H9 (cell line): ENCODE data around the gene MRPL30. TPM values are rescaled to one million over a fixed set of nuclear protein-coding genes. Genes with fewer than 3 reads are reported as not detected.

Source experiments
- DNase-seq: peaks from one replicate; pipeline ENCODE4 v3.0.0-alpha.2; 2017
- H2AFZ ChIP-seq: one replicate; pipeline ENCODE4 v1.6.1; 2013; ENCODE audit warnings: mild to moderate bottlenecking, low read length, control low read depth, moderate library complexity
- H2AK5ac ChIP-seq: 2 replicates; pipeline ENCODE4 v1.6.1; 2013; ENCODE audit warnings: low read length, control low read depth, mixed read lengths; ENCODE audit not compliant: insufficient read length
- H2BK120ac ChIP-seq: one replicate; pipeline ENCODE4 v1.6.1; 2013; ENCODE audit warnings: low read depth, mild to moderate bottlenecking, low read length, control low read depth, inconsistent platforms; ENCODE audit not compliant: poor library complexity, severe bottlenecking
- H2BK12ac ChIP-seq: 2 replicates; pipeline ENCODE4 v1.6.1; 2013; ENCODE audit warnings: low read length, control low read depth, mixed read lengths, low read depth; ENCODE audit not compliant: insufficient read length
- H2BK15ac ChIP-seq: 2 replicates; pipeline ENCODE4 v1.6.1; 2013; ENCODE audit warnings: low read depth, low read length, control low read depth
- H2BK20ac ChIP-seq: one replicate; pipeline ENCODE4 v1.6.1; 2013; ENCODE audit warnings: low read depth, mild to moderate bottlenecking, low read length, control low read depth, inconsistent platforms; ENCODE audit not compliant: poor library complexity, severe bottlenecking
- H2BK5ac ChIP-seq: 2 replicates; pipeline ENCODE4 v1.6.1; 2013; ENCODE audit warnings: low read length, control low read depth, mixed read lengths; ENCODE audit not compliant: insufficient read length
- H3K14ac ChIP-seq: 2 replicates; pipeline ENCODE4 v1.6.1; 2013; ENCODE audit warnings: low read length, control low read depth; ENCODE audit not compliant: insufficient read depth
- H3K18ac ChIP-seq: 2 replicates; pipeline ENCODE4 v1.6.1; 2013; ENCODE audit warnings: low read depth, mild to moderate bottlenecking, mixed read lengths, low read length, control low read depth; ENCODE audit not compliant: insufficient read length
- H3K23ac ChIP-seq: 2 replicates; pipeline ENCODE4 v1.6.1; 2013; ENCODE audit warnings: low read length, control low read depth, mixed read lengths, low read depth; ENCODE audit not compliant: insufficient read length
- H3K23me2 ChIP-seq: 2 replicates; pipeline ENCODE4 v1.6.1; 2013; ENCODE audit warnings: low read depth, mild to moderate bottlenecking, mixed read lengths, low read length, control low read depth; ENCODE audit not compliant: insufficient read length, poor library complexity, severe bottlenecking
- H3K27ac ChIP-seq: 2 replicates; pipeline ENCODE4 v1.5.1; 2013; ENCODE audit warnings: low read length, control low read depth, mixed read lengths, low read depth; ENCODE audit not compliant: insufficient read length
- H3K27me3 ChIP-seq: 2 replicates; pipeline ENCODE4 v1.6.1; 2013; ENCODE audit warnings: low read length, control low read depth, inconsistent platforms; ENCODE audit not compliant: insufficient read depth
- H3K4ac ChIP-seq: 2 replicates; pipeline ENCODE4 v1.6.1; 2013; ENCODE audit warnings: low read depth, mild to moderate bottlenecking, control low read depth, inconsistent platforms, low read length, moderate library complexity
- H3K4me1 ChIP-seq: 2 replicates; pipeline ENCODE4 v1.6.1; 2013; ENCODE audit warnings: low read length, control low read depth, inconsistent platforms; ENCODE audit not compliant: insufficient read depth
- H3K4me2 ChIP-seq: 2 replicates; pipeline ENCODE4 v1.6.1; 2013; ENCODE audit warnings: low read length, control low read depth, mixed read lengths; ENCODE audit not compliant: insufficient read length, insufficient read depth
- H3K56ac ChIP-seq: 2 replicates; pipeline ENCODE4 v1.6.1; 2013; ENCODE audit warnings: low read depth, mild to moderate bottlenecking, mixed read lengths, low read length, control low read depth; ENCODE audit not compliant: insufficient read length
- H3K79me1 ChIP-seq: 2 replicates; pipeline ENCODE4 v1.6.1; 2013; ENCODE audit warnings: low read depth, mild to moderate bottlenecking, moderate library complexity, low read length, control low read depth, inconsistent platforms; ENCODE audit not compliant: insufficient read depth, poor library complexity, severe bottlenecking
- H3K79me2 ChIP-seq: 2 replicates; pipeline ENCODE4 v1.6.1; 2013; ENCODE audit warnings: low read length, control low read depth, inconsistent platforms; ENCODE audit not compliant: insufficient read depth
- H3K9ac ChIP-seq: 2 replicates; pipeline ENCODE4 v1.6.1; 2013; ENCODE audit warnings: low read length, control low read depth, mixed read lengths; ENCODE audit not compliant: insufficient read length; ENCODE audit errors: extremely low read depth
- H3K9me3 ChIP-seq: one replicate; pipeline ENCODE4 v1.6.1; 2013; ENCODE audit warnings: low read depth, low read length, inconsistent platforms; ENCODE audit not compliant: control insufficient read depth
- H3T11ph ChIP-seq: one replicate; pipeline ENCODE4 v1.6.1; 2013; ENCODE audit warnings: mild to moderate bottlenecking, low read length, control low read depth, inconsistent platforms
- H4K20me1 ChIP-seq: one replicate; pipeline ENCODE4 v1.6.1; 2013; ENCODE audit not compliant: control insufficient read depth, insufficient read length, insufficient read depth
- H4K5ac ChIP-seq: 2 replicates; pipeline ENCODE4 v1.6.1; 2013; ENCODE audit warnings: low read depth, mild to moderate bottlenecking, mixed read lengths, low read length, control low read depth; ENCODE audit not compliant: insufficient read length
- H4K8ac ChIP-seq: replicated peaks from 2 replicates; pipeline ENCODE4 v1.6.1; 2013; ENCODE audit warnings: low read length, control low read depth, mixed read lengths, low read depth; ENCODE audit not compliant: insufficient read length
- H4K91ac ChIP-seq: 2 replicates; pipeline ENCODE4 v1.6.1; 2013; ENCODE audit warnings: low read depth, mild to moderate bottlenecking, moderate library complexity, mixed read lengths, low read length, control low read depth; ENCODE audit not compliant: insufficient read length
- H3K27ac Mint-ChIP-seq, 3 experiments: 2 replicates in 2 of 3; 3 replicates in 1 of 3; pipeline ENCODE4 v1.8.0; 2020 to 2021; ENCODE audit warnings: mixed read lengths in 3 of 3, mild to moderate bottlenecking in 1 of 3, moderate library complexity in 1 of 3
- H3K27me3 Mint-ChIP-seq: 2 replicates; pipeline ENCODE4 v1.8.0; 2021; ENCODE audit warnings: low read depth, mild to moderate bottlenecking, moderate library complexity, mixed read lengths
- H3K36me3 Mint-ChIP-seq, 3 experiments: 2 replicates in 2 of 3; 3 replicates in 1 of 3; pipeline ENCODE4 v1.8.0; 2020 to 2021; ENCODE audit warnings: low read depth in 3 of 3, mixed read lengths in 3 of 3; ENCODE audit not compliant: insufficient read depth in 1 of 3
- H3K4me1 Mint-ChIP-seq, 2 experiments: 2 replicates each; pipeline ENCODE4 v1.8.0; 2020; ENCODE audit warnings: mixed read lengths in 2 of 2
- H3K4me3 Mint-ChIP-seq, 2 experiments: 2 replicates in 1 of 2; 3 replicates in 1 of 2; pipeline ENCODE4 v1.8.0; 2020 to 2021; ENCODE audit warnings: mild to moderate bottlenecking in 2 of 2, mixed read lengths in 2 of 2, moderate library complexity in 1 of 2
- H3K9me3 Mint-ChIP-seq, 2 experiments: 2 replicates in 1 of 2; 3 replicates in 1 of 2; pipeline ENCODE4 v1.8.0; 2020; ENCODE audit warnings: mild to moderate bottlenecking in 2 of 2, mixed read lengths in 2 of 2, moderate library complexity in 1 of 2
- CTCF ChIP-seq: fragments of 200-600 bp; sonication (generic); conservative IDR thresholded peaks from 3 replicates; pipeline ENCODE4 v1.8.0; 2021; ENCODE audit warnings: antibody characterized with exemption, mild to moderate bottlenecking
- WGBS: extraction: QIAGEN DNeasy Blood & Tissue Kit; methylation state at CpG from one replicate; pipeline ENCODE4 v1.1.7; 2013; ENCODE audit warnings: missing lambda C conversion rate, low lambda C conversion rate, mixed read lengths; ENCODE audit not compliant: insufficient read length; ENCODE audit errors: extremely low coverage; 5-methylcytosine and 5-hydroxymethylcytosine counted together
- total RNA-seq: library from RNA; stranded (reverse); gene quantifications from 2 replicates; pipeline ENCODE4 v1.2.1, GENCODE V29; 2021

The MRPL30 gene
- total RNA-seq, 1 experiment from 2014 or later, result 50.8 TPM

GRCh38 chr2:99154643-99155536 is 26.1 kb upstream of the MRPL30 start, which contains the start of the genes LIPT1 and TSGA10:
TSS of gene LIPT1 (plus strand) at chr2:99154967. CDS start at chr2:99161958, 6,991 bp downstream.
TSS of gene TSGA10 (minus strand) at chr2:99154942. CDS start at chr2:99109439, 45,503 bp downstream.
- Histone ChIP-seq H2BK120ac (no peak within 1 kb of the TSS), H3K23me2 (peaks cover 14% of the 10 kb centered on the region), H4K5ac (no peak within 1 kb of the TSS), H3K18ac (peak within 1 kb of the TSS; percentile 60), H3K27ac (no peak within 1 kb of the TSS), H4K8ac (no peak within 1 kb of the TSS), H2BK20ac (no peak within 1 kb of the TSS), H2BK5ac (no peak within 1 kb of the TSS), H4K91ac (no peak within 1 kb of the TSS), H2AFZ (peak within 1 kb of the TSS; percentile 26), H4K20me1 (peaks cover 2% of the 10 kb centered on the region), H2BK15ac (no peak within 1 kb of the TSS), H3K14ac (peak within 1 kb of the TSS; percentile 87), H2BK12ac (no peak within 1 kb of the TSS), H3K4me2 (peak within 1 kb of the TSS; percentile 89), H3T11ph (no peak within 1 kb of the TSS), H3K79me1 (no peaks in the 10 kb centered on the region), H3K79me2 (no peaks in the 10 kb centered on the region), H3K4me1 (0 out of 2 replicates have a peak, but pooled peaks cover 2% of the 10 kb centered on the region), H2AK5ac (no peak within 1 kb of the TSS), H3K4ac (no peak within 1 kb of the TSS), H3K9ac (peak within 1 kb of the TSS; percentile 51), H3K27me3 (no peaks in the 10 kb centered on the region), H3K9me3 (no peaks in the 10 kb centered on the region), H3K56ac (no peak within 1 kb of the TSS), H3K23ac (no peak within 1 kb of the TSS)
- peak; percentile 86 for DNase-seq
- no peaks in the 10 kb centered on the region for H3K27me3 Mint-ChIP-seq
- peaks cover 10 to 24% (median 17%) of the 10 kb centered on the region in 3 experiments; a peak in 6 of 7 replicates for H3K36me3 Mint-ChIP-seq
- peak; percentile 36; the same call in 2 of the 3 replicates for TF ChIP-seq CTCF
- no CpG with 5 or more reads among the region's 70 CpGs for WGBS
- H3K9me3 Mint-ChIP-seq, result no peaks in the 10 kb centered on the region
- H3K4me3 Mint-ChIP-seq, result peak within 1 kb of the TSS; percentile 87 to 93
- peak within 1 kb of the TSS; percentile 33 to 97 (median 96); a peak in 6 of 7 replicates for H3K27ac Mint-ChIP-seq
- peaks cover 15 to 20% of the 10 kb centered on the region in 2 experiments for H3K4me1 Mint-ChIP-seq
